Measurements from ENCODE around the gene NRIP2.
"Not testable (repeated sequence)": the region's sequence is repeated elsewhere in the genome, so short reads cannot be mapped to it uniquely, and the experiment has no call there.

DNA sequence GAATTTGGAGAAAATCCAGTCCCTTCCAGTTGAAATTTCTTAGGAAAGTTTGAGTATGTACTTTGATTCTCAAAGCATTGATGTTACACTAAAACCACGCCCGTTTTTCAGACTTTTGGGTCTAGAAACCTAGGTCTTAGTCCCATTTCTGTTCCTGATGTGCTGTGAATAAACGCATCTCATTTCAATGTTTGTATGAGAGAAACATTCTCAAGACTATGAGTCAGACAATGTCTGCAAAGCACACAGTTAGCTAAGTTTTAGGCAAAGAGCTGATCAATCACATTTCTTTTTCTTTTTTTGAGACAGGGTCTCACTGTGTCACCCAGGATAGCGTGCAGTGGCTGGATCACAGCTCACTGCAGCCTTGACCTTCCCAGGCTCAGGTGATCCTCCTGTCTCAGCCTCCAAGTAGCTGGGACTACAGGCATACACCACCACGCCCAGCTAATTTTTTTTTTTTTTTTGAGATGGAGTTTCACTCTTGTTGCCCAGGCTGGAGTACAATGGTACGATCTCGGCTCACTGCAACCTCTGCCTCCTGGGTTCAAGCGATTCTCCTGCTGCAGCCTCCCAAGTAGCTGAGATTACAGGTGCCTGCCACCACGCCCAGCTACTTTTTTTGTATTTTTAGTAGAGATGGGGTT lies 34.3 kb upstream of the NRIP2 start:
- TF ChIP-seq, protein P1, sequence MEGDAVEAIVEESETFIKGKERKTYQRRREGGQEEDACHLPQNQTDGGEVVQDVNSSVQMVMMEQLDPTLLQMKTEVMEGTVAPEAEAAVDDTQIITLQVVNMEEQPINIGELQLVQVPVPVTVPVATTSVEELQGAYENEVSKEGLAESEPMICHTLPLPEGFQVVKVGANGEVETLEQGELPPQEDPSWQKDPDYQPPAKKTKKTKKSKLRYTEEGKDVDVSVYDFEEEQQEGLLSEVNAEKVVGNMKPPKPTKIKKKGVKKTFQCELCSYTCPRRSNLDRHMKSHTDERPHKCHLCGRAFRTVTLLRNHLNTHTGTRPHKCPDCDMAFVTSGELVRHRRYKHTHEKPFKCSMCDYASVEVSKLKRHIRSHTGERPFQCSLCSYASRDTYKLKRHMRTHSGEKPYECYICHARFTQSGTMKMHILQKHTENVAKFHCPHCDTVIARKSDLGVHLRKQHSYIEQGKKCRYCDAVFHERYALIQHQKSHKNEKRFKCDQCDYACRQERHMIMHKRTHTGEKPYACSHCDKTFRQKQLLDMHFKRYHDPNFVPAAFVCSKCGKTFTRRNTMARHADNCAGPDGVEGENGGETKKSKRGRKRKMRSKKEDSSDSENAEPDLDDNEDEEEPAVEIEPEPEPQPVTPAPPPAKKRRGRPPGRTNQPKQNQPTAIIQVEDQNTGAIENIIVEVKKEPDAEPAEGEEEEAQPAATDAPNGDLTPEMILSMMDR (IDR thresholded peaks at IDR 0.05) = not testable (repeated sequence)
- not testable (repeated sequence) for TF ChIP-seq POLR2A, POLR2AphosphoS5 (IDR thresholded peaks at IDR 0.05)

All from suprapubic skin (tissue), 4 donors.